Right lobe of liver (tissue), 4 donors: ENCODE measurements around the gene IL5.
"Not testable (repeated sequence)": the region's sequence is repeated elsewhere in the genome, so short reads cannot be mapped to it uniquely, and the experiment has no call there.

Experiments
- CTCF ChIP-seq, 4 donors: fragments of 200-600 bp in 3 of 4; fragments of 450-650 bp in 1 of 4; IDR thresholded peaks; one replicate each; pipeline versions ENCODE4 v1.5.1 to v1.8.0; 2016 to 2022; ENCODE audit warnings: antibody characterized with exemption in 4 of 4, mild to moderate bottlenecking in 2 of 4
- POLR2A ChIP-seq: fragments of 450-650 bp; IDR thresholded peaks from one replicate; pipeline ENCODE4 v1.6.1; 2017; ENCODE audit warnings: antibody characterized with exemption, mild to moderate bottlenecking
- donor health status: DM: no; HTN: no; CAD: no.
- donor health status: DM: no; HTN: no; CAD: no.
- donor health status: DM: no; HTN: yes; CAD: no.

- TF ChIP-seq CTCF (IDR thresholded peaks at IDR 0.05); POLR2A: not testable (repeated sequence)
Observed at GRCh38 chr5:132522067-132522466, 21.3 kb downstream of the IL5 start.
